ENCODE results near the gene SEMA3F.

The SEMA3F gene

GRCh38 chr3:50137531-50137930 lies 17.6 kb upstream of the SEMA3F start:
- Histone ChIP-seq H3K36me3 (ENCODE audit: insufficient read depth, low read length) (no peaks in the 10 kb centered on the region), H3K4me1 (ENCODE audit: insufficient read depth, low read length) (peaks cover 16% of the 10 kb centered on the region), H3K4me3 (ENCODE audit: low read length) (no peak overlapping the region), H2AFZ (ENCODE audit: low read depth, low read length) (no peak overlapping the region), H3K9me3 (ENCODE audit: low read length) (no peaks in the 10 kb centered on the region), H3K27me3 (ENCODE audit: insufficient read depth, low read length) (peaks cover 5% of the 10 kb centered on the region)

GRCh38 chr3:50138266-50139200 lies 16.6 kb upstream of the SEMA3F start:
- no peaks in the 10 kb centered on the region for H3K36me3 ChIP-seq (ENCODE audit: insufficient read depth, low read length)
- H3K4me1 ChIP-seq (ENCODE audit: insufficient read depth, low read length): peaks cover 16% of the 10 kb centered on the region
- H3K27me3 ChIP-seq (ENCODE audit: insufficient read depth, low read length): peaks cover 5% of the 10 kb centered on the region
- H2AFZ ChIP-seq (ENCODE audit: low read depth, low read length): no peak overlapping the region
- H3K9me3 ChIP-seq (ENCODE audit: low read length): no peaks in the 10 kb centered on the region
- H3K4me3 ChIP-seq (ENCODE audit: low read length): no peak overlapping the region

DNA sequence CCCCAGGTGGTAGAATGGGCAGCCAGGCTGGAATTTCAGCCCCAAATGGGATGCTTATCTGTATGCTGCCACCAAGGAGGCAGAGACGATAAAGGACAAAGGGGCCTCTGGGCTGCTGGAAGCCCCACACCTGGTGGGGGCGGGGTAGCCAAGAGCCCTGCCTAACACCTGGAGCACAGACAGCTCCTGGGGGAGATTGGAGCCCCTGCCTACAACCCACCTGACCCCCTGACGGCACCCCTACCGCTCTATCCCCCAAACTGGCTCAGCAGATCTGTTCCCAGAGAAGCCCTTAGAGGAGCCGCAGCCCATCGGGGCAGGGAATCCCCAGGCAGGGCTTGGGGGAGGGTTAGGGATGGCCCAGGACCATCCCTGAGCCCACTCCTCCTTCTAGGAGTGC lies 15.8 kb upstream of the SEMA3F start:
- H3K4me1 ChIP-seq (ENCODE audit: insufficient read depth, low read length): peaks cover 16% of the 10 kb centered on the region

GRCh38 chr3:50139718-50140423 lies 15.3 kb upstream of the SEMA3F start:
- H3K4me1 ChIP-seq (ENCODE audit: insufficient read depth, low read length): peaks cover 16% of the 10 kb centered on the region
- H3K9me3 ChIP-seq (ENCODE audit: low read length): no peaks in the 10 kb centered on the region
- no peak overlapping the region for H2AFZ ChIP-seq (ENCODE audit: low read depth, low read length)
- H3K27me3 ChIP-seq (ENCODE audit: insufficient read depth, low read length): no peaks in the 10 kb centered on the region
- no peaks in the 10 kb centered on the region for H3K36me3 ChIP-seq (ENCODE audit: insufficient read depth, low read length)
- no peak overlapping the region for H3K4me3 ChIP-seq (ENCODE audit: low read length)

More for the DNA sequence above, 15.8 kb upstream of the SEMA3F start:
- Histone ChIP-seq H3K27me3 (ENCODE audit: insufficient read depth, low read length) (no peaks in the 10 kb centered on the region), H3K36me3 (ENCODE audit: insufficient read depth, low read length) (no peaks in the 10 kb centered on the region), H3K9me3 (ENCODE audit: low read length) (no peaks in the 10 kb centered on the region), H3K4me3 (ENCODE audit: low read length) (no peak overlapping the region), H2AFZ (ENCODE audit: low read depth, low read length) (no peak overlapping the region)

- no peaks in the 10 kb centered on the region for H3K9me3 ChIP-seq (ENCODE audit: low read length)
- H2AFZ ChIP-seq (ENCODE audit: low read depth, low read length): no peak overlapping the region
- H3K27me3 ChIP-seq (ENCODE audit: insufficient read depth, low read length): no peaks in the 10 kb centered on the region
- peaks cover 16% of the 10 kb centered on the region for H3K4me1 ChIP-seq (ENCODE audit: insufficient read depth, low read length)
- H3K4me3 ChIP-seq (ENCODE audit: low read length): no peak overlapping the region
- no peaks in the 10 kb centered on the region for H3K36me3 ChIP-seq (ENCODE audit: insufficient read depth, low read length)
Measured at GRCh38 chr3:50140990-50141389, 14.1 kb upstream of the SEMA3F start.

- Histone ChIP-seq H3K4me1 (ENCODE audit: insufficient read depth, low read length) (no peaks in the 10 kb centered on the region), H3K9me3 (ENCODE audit: low read length) (no peaks in the 10 kb centered on the region), H3K27me3 (ENCODE audit: insufficient read depth, low read length) (peaks cover 18% of the 10 kb centered on the region), H2AFZ (ENCODE audit: low read depth, low read length) (no peak overlapping the region), H3K36me3 (ENCODE audit: insufficient read depth, low read length) (no peaks in the 10 kb centered on the region), H3K4me3 (ENCODE audit: low read length) (no peak overlapping the region)
Measured at GRCh38 chr3:50146316-50146901, 8.7 kb upstream of the SEMA3F start.

DNA sequence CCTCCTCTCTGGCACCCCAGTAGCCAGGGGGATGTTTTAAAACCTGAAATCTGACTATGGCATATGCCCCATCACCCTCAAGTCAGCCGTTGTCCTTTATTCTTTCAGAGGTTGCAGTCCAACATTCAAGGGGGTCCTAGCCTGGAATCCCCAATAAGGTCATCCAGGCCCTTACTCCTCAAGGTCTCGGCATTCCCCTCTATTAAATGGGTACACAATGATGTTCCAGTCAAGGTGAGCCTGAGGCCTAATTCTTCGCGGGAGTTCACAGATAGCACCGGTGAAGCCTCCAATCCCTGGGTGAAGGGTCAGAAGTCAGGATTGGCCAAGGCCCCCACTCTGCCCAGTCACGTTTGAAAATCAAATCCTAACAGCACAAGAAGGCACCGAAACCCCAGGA lies 8.1 kb upstream of the SEMA3F start:
- no peak overlapping the region for H3K4me3 ChIP-seq (ENCODE audit: low read length)
- no peak overlapping the region for H2AFZ ChIP-seq (ENCODE audit: low read depth, low read length)
- no peaks in the 10 kb centered on the region for H3K36me3 ChIP-seq (ENCODE audit: insufficient read depth, low read length)
- peaks cover 23% of the 10 kb centered on the region for H3K27me3 ChIP-seq (ENCODE audit: insufficient read depth, low read length)
- H3K9me3 ChIP-seq (ENCODE audit: low read length): no peaks in the 10 kb centered on the region
- no peaks in the 10 kb centered on the region for H3K4me1 ChIP-seq (ENCODE audit: insufficient read depth, low read length)

- no peaks in the 10 kb centered on the region for H3K9me3 ChIP-seq (ENCODE audit: low read length)
- no peaks in the 10 kb centered on the region for H3K4me1 ChIP-seq (ENCODE audit: insufficient read depth, low read length)
- no peak overlapping the region for H3K4me3 ChIP-seq (ENCODE audit: low read length)
- H2AFZ ChIP-seq (ENCODE audit: low read depth, low read length): no peak overlapping the region
- H3K27me3 ChIP-seq (ENCODE audit: insufficient read depth, low read length): peaks cover 27% of the 10 kb centered on the region
- no peaks in the 10 kb centered on the region for H3K36me3 ChIP-seq (ENCODE audit: insufficient read depth, low read length)
Measured at GRCh38 chr3:50147447-50147846, 7.7 kb upstream of the SEMA3F start.

DNA sequence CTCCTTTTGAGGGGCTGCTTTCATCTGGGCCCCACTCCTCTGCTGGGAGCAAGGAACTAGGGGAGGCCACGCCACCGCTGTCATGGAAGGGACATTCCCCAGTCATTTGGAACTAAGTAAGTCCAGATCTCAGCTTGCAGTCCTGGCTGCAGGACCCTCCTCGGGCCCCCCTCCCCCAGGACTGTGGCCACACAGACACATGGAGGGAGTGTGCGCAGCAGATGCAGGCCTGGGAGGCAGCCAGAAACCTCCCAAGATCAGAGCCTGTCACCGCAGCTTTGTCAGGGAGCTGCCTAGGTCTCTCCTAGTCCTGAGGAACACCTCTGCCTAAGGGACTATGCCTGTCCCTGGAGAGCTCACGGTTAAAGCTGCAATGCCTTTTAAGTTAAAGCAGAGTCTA lies 7.3 kb upstream of the SEMA3F start:
- H3K9me3 ChIP-seq (ENCODE audit: low read length): no peaks in the 10 kb centered on the region
- no peak overlapping the region for H2AFZ ChIP-seq (ENCODE audit: low read depth, low read length)
- no peaks in the 10 kb centered on the region for H3K36me3 ChIP-seq (ENCODE audit: insufficient read depth, low read length)
- peaks cover 28% of the 10 kb centered on the region for H3K27me3 ChIP-seq (ENCODE audit: insufficient read depth, low read length)
- no peaks in the 10 kb centered on the region for H3K4me1 ChIP-seq (ENCODE audit: insufficient read depth, low read length)
- no peak overlapping the region for H3K4me3 ChIP-seq (ENCODE audit: low read length)

DNA sequence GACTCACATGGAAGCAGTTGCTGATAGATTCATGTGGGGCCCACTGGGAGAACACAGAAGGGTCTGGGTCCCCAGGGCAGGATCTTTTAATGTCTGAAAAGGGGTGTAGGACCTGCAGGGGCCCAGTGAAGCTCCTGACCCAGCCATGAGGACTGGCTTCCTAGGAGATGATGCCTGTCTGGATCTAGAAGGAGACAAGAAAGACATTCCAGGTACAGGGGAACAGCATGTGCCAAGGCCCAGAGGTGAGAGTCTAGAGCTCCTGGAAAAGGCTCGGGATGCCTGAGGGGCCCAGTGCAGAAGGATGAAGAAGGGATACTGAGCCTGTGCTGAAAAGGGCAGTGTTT lies 4.7 kb upstream of the SEMA3F start:
- Histone ChIP-seq H2AFZ (ENCODE audit: low read depth, low read length) (no peak overlapping the region), H3K4me1 (ENCODE audit: insufficient read depth, low read length) (no peaks in the 10 kb centered on the region), H3K36me3 (ENCODE audit: insufficient read depth, low read length) (no peaks in the 10 kb centered on the region), H3K9me3 (ENCODE audit: low read length) (no peaks in the 10 kb centered on the region), H3K27me3 (ENCODE audit: insufficient read depth, low read length) (peaks cover 47% of the 10 kb centered on the region), H3K4me3 (ENCODE audit: low read length) (no peak overlapping the region)

GRCh38 chr3:50150863-50151686 lies 4.0 kb upstream of the SEMA3F start:
- Histone ChIP-seq H2AFZ (ENCODE audit: low read depth, low read length) (no peak overlapping the region), H3K27me3 (ENCODE audit: insufficient read depth, low read length) (peaks cover 54% of the 10 kb centered on the region), H3K4me3 (ENCODE audit: low read length) (no peak overlapping the region), H3K36me3 (ENCODE audit: insufficient read depth, low read length) (no peaks in the 10 kb centered on the region), H3K9me3 (ENCODE audit: low read length) (no peaks in the 10 kb centered on the region), H3K4me1 (ENCODE audit: insufficient read depth, low read length) (peaks cover 5% of the 10 kb centered on the region)

DNA sequence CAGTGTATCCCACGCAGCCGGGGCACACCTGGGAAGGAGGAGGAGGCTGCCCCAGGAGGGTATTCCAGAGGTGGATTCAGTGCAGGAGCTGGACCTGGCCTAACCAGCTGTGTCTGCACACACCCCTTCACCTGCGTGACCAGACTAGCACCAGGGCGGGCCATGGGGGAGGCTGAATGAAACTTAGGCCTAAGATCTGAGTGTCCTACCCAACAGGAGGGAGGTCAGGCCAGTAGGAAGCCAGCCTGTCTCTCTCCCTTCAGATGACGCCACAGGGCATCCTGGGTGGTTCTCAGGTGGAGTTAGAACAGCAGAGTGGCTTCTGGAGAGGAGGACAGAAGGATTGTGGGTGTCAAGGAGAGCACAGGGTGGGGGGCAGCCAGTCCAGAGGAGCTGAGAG lies 3.4 kb upstream of the SEMA3F start:
- Histone ChIP-seq H3K4me1 (ENCODE audit: insufficient read depth, low read length) (peaks cover 5% of the 10 kb centered on the region), H3K27me3 (ENCODE audit: insufficient read depth, low read length) (peaks cover 61% of the 10 kb centered on the region), H3K9me3 (ENCODE audit: low read length) (no peaks in the 10 kb centered on the region), H2AFZ (ENCODE audit: low read depth, low read length) (no peak overlapping the region), H3K4me3 (ENCODE audit: low read length) (no peak overlapping the region), H3K36me3 (ENCODE audit: insufficient read depth, low read length) (no peaks in the 10 kb centered on the region)

All from neuron (in vitro differentiated cells).